RWPE1 (cell line): ENCODE results near the gene TMEM47.

Experiments
- CTCF ChIA-PET: fragments of 350-600 bp; sonication (Branson Sonifier 250); formaldehyde crosslinking; extraction: SDS; loops from one replicate; lab custom pipeline; 2021; lab: Yijun Ruan, JAX
- POLR2A ChIA-PET: fragments of 400-600 bp; formaldehyde crosslinking; extraction: SDS; loops from one replicate; lab custom pipeline; 2020; ENCODE audit warnings: antibody characterized with exemption; ENCODE audit not compliant: low non-redundant PET; lab: Yijun Ruan, JAX
- DNase-seq: peaks from one replicate; pipeline ENCODE4 v3.0.0; 2012; ENCODE audit warnings: low spot score
- H3K27ac ChIP-seq: fragments of 450-650 bp; 2 replicates; pipeline ENCODE4 v1.5.1; 2017
- CTCF ChIP-seq: fragments of 450-650 bp; conservative IDR thresholded peaks from 2 replicates; pipeline ENCODE4 v1.5.1; 2017; ENCODE audit warnings: low read depth, mild to moderate bottlenecking

TMEM47 gene

GRCh38 chrX:34656842-34657725 is at the start of gene TMEM47:
TMEM47 (minus strand) TSS chrX:34657285; CDS start chrX:34657029, 256 bp downstream.
- DNase-seq, result peak; percentile 28
- POLR2A ChIA-PET, result no interaction called here
- no peak within 1 kb of the TSS for H3K27ac ChIP-seq
- TF ChIP-seq CTCF, result no peak
- CTCF ChIA-PET, result no interaction called here

- no peak for TF ChIP-seq CTCF
- ChIA-PET POLR2A (no interaction called here), CTCF (no interaction called here)
- no peak overlapping the region for H3K27ac ChIP-seq
- no peak for DNase-seq
Observed at GRCh38 chrX:34687095-34687494, 30.0 kb upstream of the TMEM47 start.

GRCh38 chrX:34659575-34659974 is 2.5 kb upstream of the TMEM47 start:
- ChIA-PET POLR2A (no interaction called here), CTCF (no interaction called here)
- H3K27ac ChIP-seq, result no peak overlapping the region
- no peak for DNase-seq
- no peak for TF ChIP-seq CTCF

GRCh38 chrX:34658326-34658725 is 1.2 kb upstream of the TMEM47 start:
- no peak for DNase-seq
- ChIA-PET POLR2A (no interaction called here), CTCF (no interaction called here)
- no peak overlapping the region for H3K27ac ChIP-seq
- no peak for TF ChIP-seq CTCF

- DNase-seq, result no peak
- ChIA-PET CTCF (no interaction called here), POLR2A (no interaction called here)
- TF ChIP-seq CTCF, result no peak
- H3K27ac ChIP-seq, result no peak overlapping the region
Observed at GRCh38 chrX:34657726-34658070, 613 bp upstream of the TMEM47 start.

GRCh38 chrX:34656467-34656841 is 631 bp downstream of the TMEM47 start:
- H3K27ac ChIP-seq, result no peak overlapping the region

More at GRCh38 chrX:34656467-34656841, 631 bp downstream of the TMEM47 start:
- POLR2A ChIA-PET, result no interaction called here
- CTCF ChIA-PET, result no interaction called here
- no peak for DNase-seq
- TF ChIP-seq CTCF, result no peak
